Panc1 (cell line): ENCODE results near the gene KIAA1191. TPM values are rescaled to one million over a fixed set of nuclear protein-coding genes. Genes with fewer than 3 reads are reported as not detected.

Source experiments
- ATAC-seq: fragments of 200-7000 bp; cut with Tn5 transposase; 2 replicates; pipeline ENCODE4 v1.9.1; 2020; ENCODE audit warnings: mild to moderate bottlenecking, moderate library complexity
- BruUV-seq: library from RNA; stranded (reverse); fragments of 400-500 nt; replicated peaks from 2 replicates; lab custom pipeline; 2021; lab: Mats Ljungman, UMichigan
- CTCF ChIA-PET: fragments of 300-600 bp; sonication (Branson Sonifier 250); formaldehyde crosslinking; loops from one replicate; lab custom pipeline; 2022; ENCODE audit warnings: antibody characterized with exemption; lab: Charles Lee
- POLR2A ChIA-PET: fragments of 300-600 bp; sonication (Branson Sonifier 250); formaldehyde crosslinking; loops from one replicate; lab custom pipeline; 2022; ENCODE audit warnings: antibody characterized with exemption; lab: Charles Lee
- DNase-seq: peaks from one replicate; pipeline ENCODE4 v3.0.0-alpha.2; 2010; ENCODE audit warnings: low read depth, low spot score
- H3K27ac ChIP-seq: 2 replicates; pipeline ENCODE4 v1.5.1; 2011; ENCODE audit warnings: mild to moderate bottlenecking, low read length, inconsistent platforms
- H3K27me3 ChIP-seq: fragments of 200-500 bp; sonication (Bioruptor generic); 2 replicates; pipeline ENCODE4 v1.6.0; 2014; ENCODE audit warnings: low read length, inconsistent platforms; ENCODE audit not compliant: control insufficient read depth, insufficient read depth
- H3K36me3 ChIP-seq: fragments of 200-500 bp; sonication (Bioruptor generic); 2 replicates; pipeline ENCODE4 v1.5.1; 2014; ENCODE audit warnings: inconsistent platforms, mild to moderate bottlenecking, low read length, moderate library complexity; ENCODE audit not compliant: control insufficient read depth, insufficient read depth
- H3K4me1 ChIP-seq: 2 replicates; pipeline ENCODE4 v1.5.1; 2011; ENCODE audit warnings: inconsistent platforms, mild to moderate bottlenecking, low read length, moderate library complexity; ENCODE audit not compliant: control insufficient read depth, insufficient read depth
- H3K4me3 ChIP-seq, 2 experiments: 2 replicates each; pipeline ENCODE4 v1.5.1; 2011 to 2012; ENCODE audit warnings: low read depth in 2 of 2, low read length in 2 of 2, mild to moderate bottlenecking in 2 of 2, inconsistent platforms in 1 of 2, moderate library complexity in 1 of 2
- H3K9me3 ChIP-seq: fragments of 200-500 bp; sonication (Bioruptor generic); 2 replicates; pipeline ENCODE4 v1.5.1; 2014; ENCODE audit warnings: low read depth, mild to moderate bottlenecking, inconsistent platforms, low read length, moderate library complexity; ENCODE audit not compliant: control insufficient read depth, insufficient read depth
- POLR2AphosphoS5 ChIP-seq: IDR thresholded peaks from 2 replicates; pipeline ENCODE4 v1.6.1; 2012; ENCODE audit warnings: mild to moderate bottlenecking, low read depth, low read length, moderate library complexity
- SIN3A ChIP-seq: IDR thresholded peaks from 2 replicates; pipeline ENCODE4 v1.6.1; 2012; ENCODE audit warnings: low read depth, mild to moderate bottlenecking, low read length, moderate library complexity, borderline replicate concordance; ENCODE audit not compliant: insufficient read depth
- TCF7L2 ChIP-seq: IDR thresholded peaks from 2 replicates; pipeline ENCODE4 v1.6.1; 2011; ENCODE audit warnings: mild to moderate bottlenecking, low read depth, low read length, inconsistent platforms
- in situ Hi-C: cut with HindIII; loops from 2 replicates; pipeline ENCODE4 v1.10.0; 2016; ENCODE audit warnings: low sequenced_read_pairs, low pct_unique_long_range_greater_than_20kb
- intact Hi-C: fragments of 100-400 bp; cut with micrococcal nuclease; formaldehyde crosslinking; loops from one replicate; pipeline ENCODE4 v1.10.0; 2022; ENCODE audit not compliant: unreplicated experiment
- total RNA-seq: library from RNA; stranded (reverse); gene quantifications from one replicate; pipeline ENCODE4 v1.2.1, GENCODE V29; 2021; ENCODE audit not compliant: unreplicated experiment
- TF ChIP-seq, protein P1 (sequence below), 2 experiments: IDR thresholded peaks; 2 replicates each; pipeline ENCODE4 v1.6.1; 2011 to 2012; ENCODE audit warnings: low read depth in 2 of 2, control low read depth in 1 of 2, low read length in 1 of 2, mild to moderate bottlenecking in 1 of 2, moderate library complexity in 1 of 2; ENCODE audit not compliant: insufficient read depth in 1 of 2
- TF ChIP-seq, protein P2 (sequence below): fragments of 450-650 bp; IDR thresholded peaks from 2 replicates; pipeline ENCODE4 v1.5.1; 2017; ENCODE audit warnings: mild to moderate bottlenecking

Gene KIAA1191
- total RNA-seq, 1 experiment from 2014 or later: 92.3 TPM

DNA sequence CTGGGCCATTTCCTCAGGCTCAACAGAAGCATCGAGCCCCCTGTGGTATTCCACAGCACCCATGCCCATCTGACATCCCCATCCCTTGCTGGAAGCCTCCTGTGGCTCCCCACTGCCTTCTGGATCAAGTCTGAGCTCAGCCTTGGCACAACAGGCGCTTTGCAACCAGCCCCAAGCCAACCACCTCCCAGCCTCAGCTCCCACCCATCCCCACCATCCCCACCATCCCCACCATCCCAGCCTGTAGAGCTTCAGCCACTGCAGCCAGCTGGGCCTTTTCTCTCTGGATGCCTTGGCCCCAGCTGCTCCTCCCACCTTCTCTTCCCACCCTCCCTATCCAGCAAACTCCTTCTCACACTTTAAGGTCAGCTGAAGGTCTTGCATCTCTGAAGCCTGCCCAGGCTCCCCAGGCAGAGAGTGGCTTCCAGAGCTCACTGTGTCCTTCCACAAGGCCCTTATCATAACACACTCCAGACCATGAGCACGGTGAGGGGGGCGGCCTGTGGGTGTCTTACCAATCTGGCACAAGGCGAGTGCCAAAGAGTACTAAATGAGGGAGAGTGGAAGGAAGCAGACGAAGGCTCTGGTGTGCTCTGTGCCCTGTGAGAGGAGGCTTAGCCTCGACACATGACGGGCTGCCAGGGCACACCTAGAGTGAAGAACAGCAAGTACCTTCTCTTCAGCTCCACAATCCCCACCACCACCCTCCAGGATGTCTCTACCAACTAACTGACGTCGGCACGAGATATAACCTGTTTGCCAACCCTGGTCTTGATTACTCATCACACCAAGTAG, 33.5 kb upstream of the KIAA1191 start:
- no TSS peak for BruUV-seq
- Histone ChIP-seq H3K4me3 (no peak overlapping the region), H3K36me3 (no peaks in the 10 kb centered on the region; the same call in 1 of the 2 replicates), H3K9me3 (no peaks in the 10 kb centered on the region), H3K27ac (no peak overlapping the region), H3K27me3 (no peaks in the 10 kb centered on the region), H3K4me1 (no peaks in the 10 kb centered on the region; the same call in 1 of the 2 replicates)
- POLR2A ChIA-PET: interaction anchor here (0.5 kb wide), 2 partner anchors 129 to 143 kb away, joined by 4 to 5 read pairs; no protein-coding TSS in a partner anchor
- TF ChIP-seq SIN3A: no peak
- TF ChIP-seq TCF7L2: no peak
- TF ChIP-seq, protein P1, sequence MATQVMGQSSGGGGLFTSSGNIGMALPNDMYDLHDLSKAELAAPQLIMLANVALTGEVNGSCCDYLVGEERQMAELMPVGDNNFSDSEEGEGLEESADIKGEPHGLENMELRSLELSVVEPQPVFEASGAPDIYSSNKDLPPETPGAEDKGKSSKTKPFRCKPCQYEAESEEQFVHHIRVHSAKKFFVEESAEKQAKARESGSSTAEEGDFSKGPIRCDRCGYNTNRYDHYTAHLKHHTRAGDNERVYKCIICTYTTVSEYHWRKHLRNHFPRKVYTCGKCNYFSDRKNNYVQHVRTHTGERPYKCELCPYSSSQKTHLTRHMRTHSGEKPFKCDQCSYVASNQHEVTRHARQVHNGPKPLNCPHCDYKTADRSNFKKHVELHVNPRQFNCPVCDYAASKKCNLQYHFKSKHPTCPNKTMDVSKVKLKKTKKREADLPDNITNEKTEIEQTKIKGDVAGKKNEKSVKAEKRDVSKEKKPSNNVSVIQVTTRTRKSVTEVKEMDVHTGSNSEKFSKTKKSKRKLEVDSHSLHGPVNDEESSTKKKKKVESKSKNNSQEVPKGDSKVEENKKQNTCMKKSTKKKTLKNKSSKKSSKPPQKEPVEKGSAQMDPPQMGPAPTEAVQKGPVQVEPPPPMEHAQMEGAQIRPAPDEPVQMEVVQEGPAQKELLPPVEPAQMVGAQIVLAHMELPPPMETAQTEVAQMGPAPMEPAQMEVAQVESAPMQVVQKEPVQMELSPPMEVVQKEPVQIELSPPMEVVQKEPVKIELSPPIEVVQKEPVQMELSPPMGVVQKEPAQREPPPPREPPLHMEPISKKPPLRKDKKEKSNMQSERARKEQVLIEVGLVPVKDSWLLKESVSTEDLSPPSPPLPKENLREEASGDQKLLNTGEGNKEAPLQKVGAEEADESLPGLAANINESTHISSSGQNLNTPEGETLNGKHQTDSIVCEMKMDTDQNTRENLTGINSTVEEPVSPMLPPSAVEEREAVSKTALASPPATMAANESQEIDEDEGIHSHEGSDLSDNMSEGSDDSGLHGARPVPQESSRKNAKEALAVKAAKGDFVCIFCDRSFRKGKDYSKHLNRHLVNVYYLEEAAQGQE (IDR thresholded peaks at IDR 0.05; ENCODE audit: insufficient read depth in 1 of 2, low read depth in 2 of 2, low read length in 1 of 2): no peak
- TF ChIP-seq, protein P2, sequence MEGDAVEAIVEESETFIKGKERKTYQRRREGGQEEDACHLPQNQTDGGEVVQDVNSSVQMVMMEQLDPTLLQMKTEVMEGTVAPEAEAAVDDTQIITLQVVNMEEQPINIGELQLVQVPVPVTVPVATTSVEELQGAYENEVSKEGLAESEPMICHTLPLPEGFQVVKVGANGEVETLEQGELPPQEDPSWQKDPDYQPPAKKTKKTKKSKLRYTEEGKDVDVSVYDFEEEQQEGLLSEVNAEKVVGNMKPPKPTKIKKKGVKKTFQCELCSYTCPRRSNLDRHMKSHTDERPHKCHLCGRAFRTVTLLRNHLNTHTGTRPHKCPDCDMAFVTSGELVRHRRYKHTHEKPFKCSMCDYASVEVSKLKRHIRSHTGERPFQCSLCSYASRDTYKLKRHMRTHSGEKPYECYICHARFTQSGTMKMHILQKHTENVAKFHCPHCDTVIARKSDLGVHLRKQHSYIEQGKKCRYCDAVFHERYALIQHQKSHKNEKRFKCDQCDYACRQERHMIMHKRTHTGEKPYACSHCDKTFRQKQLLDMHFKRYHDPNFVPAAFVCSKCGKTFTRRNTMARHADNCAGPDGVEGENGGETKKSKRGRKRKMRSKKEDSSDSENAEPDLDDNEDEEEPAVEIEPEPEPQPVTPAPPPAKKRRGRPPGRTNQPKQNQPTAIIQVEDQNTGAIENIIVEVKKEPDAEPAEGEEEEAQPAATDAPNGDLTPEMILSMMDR: no peak
- TF ChIP-seq POLR2AphosphoS5: no peak
- ATAC-seq (no peak), DNase-seq (no peak)
- in situ Hi-C loops (no loop called here), intact Hi-C loops (no loop called here)
- CTCF ChIA-PET: no interaction called here

DNA sequence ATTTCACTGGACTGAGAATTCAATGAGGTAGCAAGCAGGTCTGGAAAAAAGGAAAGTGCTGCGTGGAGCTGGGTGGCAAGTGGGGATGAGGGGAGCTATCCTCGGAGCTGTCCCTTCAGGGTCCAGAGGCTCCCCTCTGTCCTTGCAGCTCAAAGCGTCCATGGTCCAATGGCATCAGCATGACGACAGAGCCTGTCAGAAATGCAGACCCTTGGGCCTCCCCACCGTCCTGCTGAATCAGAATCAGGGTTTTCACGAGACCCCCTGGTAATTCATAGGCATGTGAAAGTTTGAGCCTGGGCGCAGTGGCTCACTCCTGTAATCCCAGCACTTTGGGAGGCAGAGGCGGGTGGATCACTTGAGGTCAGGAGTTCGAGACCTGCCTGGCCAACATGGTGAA, 32.5 kb upstream of the KIAA1191 start:
- in situ Hi-C loops: no loop called here
- H3K9me3 ChIP-seq: no peaks in the 10 kb centered on the region
- intact Hi-C loops: no loop called here
- TF ChIP-seq SIN3A: no peak
- no peak for TF ChIP-seq TCF7L2
- TF ChIP-seq, protein P1 (IDR thresholded peaks at IDR 0.05; ENCODE audit: insufficient read depth in 1 of 2, low read depth in 2 of 2, low read length in 1 of 2): no peak
- TF ChIP-seq POLR2AphosphoS5: no peak
- TF ChIP-seq, protein P2: no peak
- POLR2A ChIA-PET: no interaction called here
- no peaks in the 10 kb centered on the region; the same call in 1 of the 2 replicates for H3K36me3 ChIP-seq
- H3K4me3 ChIP-seq: no peak overlapping the region
- BruUV-seq: no TSS peak
- no peak overlapping the region for H3K27ac ChIP-seq
- ATAC-seq (no peak), DNase-seq (no peak)
- H3K4me1 ChIP-seq: peaks cover 2% of the 10 kb centered on the region; the same call in 1 of the 2 replicates
- no peaks in the 10 kb centered on the region for H3K27me3 ChIP-seq
- CTCF ChIA-PET: no interaction called here
